ENCODE results near the gene COX6B1.
A peak's percentile ranks its signal among the peaks of the same experiment; 100 is the strongest.
"Not testable (repeated sequence)": the region's sequence is repeated elsewhere in the genome, so short reads cannot be mapped to it uniquely, and the experiment has no call there.

The COX6B1 gene

DNA sequence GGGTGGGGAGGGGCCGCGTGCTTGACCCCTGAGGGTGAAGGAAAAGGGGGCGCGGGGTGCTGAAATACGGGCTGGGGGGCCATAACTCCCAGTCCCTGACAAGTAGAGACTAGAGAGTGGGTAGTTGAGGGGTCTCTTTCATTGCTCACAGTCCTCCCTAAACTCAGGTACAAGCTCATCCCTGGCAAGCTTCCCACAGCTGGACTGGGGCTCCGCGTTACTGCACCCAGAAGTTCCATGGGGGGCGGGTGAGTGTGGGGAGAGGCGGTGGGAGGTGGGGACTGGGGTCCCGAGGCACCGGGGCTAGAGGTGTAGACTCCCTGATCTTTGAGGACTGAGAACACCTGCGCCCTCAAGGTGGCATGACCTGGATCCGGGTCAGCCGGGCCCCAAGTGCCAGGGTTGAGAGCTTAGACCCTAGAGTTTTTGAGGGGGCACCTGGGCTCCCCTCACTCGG lies 5.3 kb upstream of the COX6B1 start:
- no peaks in the 10 kb centered on the region for H3K27me3 Mint-ChIP-seq
- peaks cover 20% of the 10 kb centered on the region for H3K4me1 Mint-ChIP-seq
- DNase-seq (ENCODE audit: low spot score in 2 of 2) = no peak
- peak overlapping the region; percentile 38 for H3K27ac Mint-ChIP-seq
- peak overlapping the region; percentile 90 for H3K4me3 Mint-ChIP-seq
- peaks cover 3% of the 10 kb centered on the region for H3K36me3 Mint-ChIP-seq
- H3K9me3 Mint-ChIP-seq = no peaks in the 10 kb centered on the region
- no peak for ATAC-seq (ENCODE audit: low read depth)

DNA sequence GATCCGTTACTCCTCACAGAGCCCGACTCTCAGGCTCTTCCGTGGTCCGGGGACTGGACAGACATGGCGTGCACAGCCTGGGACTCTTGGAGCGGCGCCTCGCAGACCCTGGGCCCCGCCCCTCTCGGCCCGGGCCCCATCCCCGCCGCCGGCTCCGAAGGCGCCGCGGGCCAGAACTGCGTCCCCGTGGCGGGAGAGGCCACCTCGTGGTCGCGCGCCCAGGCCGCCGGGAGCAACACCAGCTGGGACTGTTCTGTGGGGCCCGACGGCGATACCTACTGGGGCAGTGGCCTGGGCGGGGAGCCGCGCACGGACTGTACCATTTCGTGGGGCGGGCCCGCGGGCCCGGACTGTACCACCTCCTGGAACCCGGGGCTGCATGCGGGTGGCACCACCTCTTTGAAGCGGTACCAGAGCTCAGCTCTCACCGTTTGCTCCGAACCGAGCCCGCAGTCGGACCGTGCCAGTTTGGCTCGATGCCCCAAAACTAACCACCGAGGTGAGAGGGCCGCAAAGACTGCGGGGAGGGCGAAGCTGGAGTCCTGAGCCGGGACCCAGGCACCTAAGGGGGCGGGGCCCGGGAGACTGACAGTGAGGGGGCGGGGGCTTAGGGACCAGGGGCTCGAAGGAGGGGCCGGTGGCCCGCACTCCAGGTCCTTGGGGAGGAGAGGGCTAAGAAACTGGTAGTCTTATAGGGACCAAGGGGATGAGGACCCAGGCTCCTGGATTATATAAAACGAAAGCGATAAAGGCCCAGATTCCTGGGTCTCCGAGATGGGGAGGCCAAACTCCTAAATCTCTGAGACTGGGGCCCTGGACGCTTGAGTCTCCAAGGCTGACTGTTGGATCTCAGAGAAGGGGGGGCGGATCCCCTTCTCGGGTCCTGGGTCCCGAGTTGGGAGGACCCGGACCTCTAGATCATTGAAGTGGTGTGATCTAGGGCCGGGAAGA lies 4.6 kb upstream of the COX6B1 start:
- Mint-ChIP-seq H3K4me1 (peaks cover 20% of the 10 kb centered on the region), H3K9me3 (no peaks in the 10 kb centered on the region), H3K4me3 (peak overlapping the region; percentile 90), H3K36me3 (no peaks in the 10 kb centered on the region), H3K27me3 (no peaks in the 10 kb centered on the region), H3K27ac (peak overlapping the region; percentile 14)
- peak; percentile 82 to 84 for DNase-seq (ENCODE audit: low spot score in 2 of 2)
- peak; percentile 47 for ATAC-seq (ENCODE audit: low read depth)

DNA sequence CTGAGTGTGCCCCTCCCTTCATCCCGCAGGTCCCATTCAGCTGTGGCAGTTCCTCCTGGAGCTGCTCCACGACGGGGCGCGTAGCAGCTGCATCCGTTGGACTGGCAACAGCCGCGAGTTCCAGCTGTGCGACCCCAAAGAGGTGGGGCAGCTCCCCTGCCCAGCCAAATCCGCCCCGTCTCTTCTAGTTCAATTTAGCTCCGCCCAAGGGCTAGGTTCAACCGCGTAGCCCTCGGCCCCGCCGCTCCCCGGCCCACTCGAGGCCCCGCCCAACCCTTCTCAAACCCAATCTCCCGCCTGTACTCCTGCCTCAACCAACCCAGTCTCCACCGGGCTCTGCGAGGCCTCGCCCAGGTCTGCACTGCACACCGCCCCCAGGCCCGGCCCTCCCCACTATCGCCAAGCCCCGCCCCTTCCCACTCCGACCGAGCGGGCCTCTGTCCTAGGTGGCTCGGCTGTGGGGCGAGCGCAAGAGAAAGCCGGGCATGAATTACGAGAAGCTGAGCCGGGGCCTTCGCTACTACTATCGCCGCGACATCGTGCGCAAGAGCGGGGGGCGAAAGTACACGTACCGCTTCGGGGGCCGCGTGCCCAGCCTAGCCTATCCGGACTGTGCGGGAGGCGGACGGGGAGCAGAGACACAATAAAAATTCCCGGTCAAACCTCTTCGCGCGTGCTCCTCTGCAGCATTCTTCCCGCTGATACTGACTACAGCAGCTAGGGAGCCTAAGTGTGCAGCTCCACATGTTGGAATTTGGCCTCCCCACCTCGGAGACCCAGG lies 3.7 kb upstream of the COX6B1 start:
- H3K4me3 Mint-ChIP-seq = peak overlapping the region; percentile 90
- H3K4me1 Mint-ChIP-seq = peaks cover 25% of the 10 kb centered on the region
- H3K27ac Mint-ChIP-seq = peak overlapping the region; percentile 12
- ATAC-seq (ENCODE audit: low read depth) (peak; percentile 76), DNase-seq (ENCODE audit: low spot score in 2 of 2) (peak; percentile 79 to 92)
- H3K27me3 Mint-ChIP-seq = no peaks in the 10 kb centered on the region
- H3K9me3 Mint-ChIP-seq = no peaks in the 10 kb centered on the region
- H3K36me3 Mint-ChIP-seq = no peaks in the 10 kb centered on the region

DNA sequence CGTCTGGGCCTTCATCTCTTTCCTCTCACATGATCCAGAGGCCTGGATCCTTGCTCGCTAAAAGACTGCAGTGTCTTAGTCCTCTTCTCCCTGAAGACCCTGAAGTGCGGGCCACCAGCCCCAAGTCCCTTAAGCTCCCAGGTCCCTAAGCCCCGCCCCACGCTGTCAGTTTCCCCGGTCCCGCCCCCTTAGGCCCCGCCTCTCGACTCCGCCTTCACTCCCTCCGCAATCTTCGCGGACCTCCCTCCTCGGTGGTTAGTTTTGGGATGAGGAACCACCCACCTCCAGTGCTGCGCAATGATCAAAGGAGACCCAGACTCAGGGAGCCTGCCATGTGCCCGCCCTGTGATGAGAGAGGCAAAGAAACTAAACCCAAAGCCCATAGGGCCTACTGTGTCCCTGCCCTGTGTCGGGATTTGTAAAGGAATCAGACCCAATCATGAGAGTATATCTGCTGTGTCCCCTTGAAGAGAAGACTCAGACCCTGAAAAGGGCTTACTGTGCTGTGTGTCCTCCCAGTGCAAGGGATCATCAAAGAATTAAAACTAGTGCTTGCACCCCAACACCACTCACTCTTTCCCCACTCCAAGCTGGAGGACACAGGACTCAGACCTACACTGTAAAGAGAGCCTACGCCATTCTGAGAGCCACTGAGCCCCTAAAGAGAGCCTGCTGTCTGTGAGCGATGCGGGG lies 3.0 kb upstream of the COX6B1 start:
- H3K4me1 Mint-ChIP-seq = peaks cover 22% of the 10 kb centered on the region
- no peak for ATAC-seq (ENCODE audit: low read depth)
- H3K27ac Mint-ChIP-seq = peak overlapping the region; percentile 12
- peak; percentile 44 to 58 for DNase-seq (ENCODE audit: low spot score in 2 of 2)
- H3K36me3 Mint-ChIP-seq = no peaks in the 10 kb centered on the region
- H3K27me3 Mint-ChIP-seq = no peaks in the 10 kb centered on the region
- H3K4me3 Mint-ChIP-seq = peak overlapping the region; percentile 90
- H3K9me3 Mint-ChIP-seq = no peaks in the 10 kb centered on the region

DNA sequence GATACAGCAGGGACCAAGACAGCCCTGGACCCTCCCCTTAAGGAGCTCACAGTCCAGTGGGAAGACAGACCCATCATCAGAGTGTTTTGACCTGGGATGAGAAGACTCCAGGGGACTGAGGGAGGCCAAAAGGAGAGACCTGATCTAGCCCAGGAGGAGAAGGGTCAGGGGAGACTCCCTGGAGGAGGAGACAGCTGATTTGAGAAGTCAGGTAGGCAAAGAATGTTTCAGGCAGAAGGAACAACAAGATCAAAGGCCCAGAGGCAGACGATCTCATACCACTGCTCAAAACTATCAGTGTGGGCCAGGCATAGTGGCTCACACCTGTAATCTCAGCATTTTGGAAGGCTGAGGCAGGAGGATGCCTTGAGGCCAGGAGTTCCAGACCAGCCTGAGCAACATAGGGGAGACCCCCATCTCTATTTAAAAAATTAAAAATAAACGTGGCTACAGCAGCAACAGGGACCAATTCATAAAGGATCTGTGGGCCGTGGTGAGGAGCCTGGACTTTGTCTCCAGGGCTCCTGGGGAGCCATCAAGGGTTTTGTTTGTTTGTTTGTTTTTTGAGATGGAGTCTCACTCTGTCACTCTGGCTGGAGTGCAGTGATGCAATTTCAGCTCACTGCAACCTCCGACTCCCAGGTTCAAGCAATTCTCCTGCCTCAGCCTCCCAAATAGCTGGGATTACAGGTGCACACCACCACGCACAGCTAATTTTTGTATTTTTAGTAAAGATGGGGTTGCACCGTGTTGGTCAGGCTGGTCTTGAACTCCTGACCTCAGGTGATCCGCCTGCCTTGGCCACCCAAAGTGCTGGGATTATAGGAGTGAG lies 2.2 kb upstream of the COX6B1 start:
- Mint-ChIP-seq H3K4me1 (peaks cover 22% of the 10 kb centered on the region), H3K27me3 (no peaks in the 10 kb centered on the region), H3K4me3 (peak overlapping the region; percentile 90), H3K27ac (peak overlapping the region; percentile 12), H3K36me3 (no peaks in the 10 kb centered on the region), H3K9me3 (no peaks in the 10 kb centered on the region)
- DNase-seq (ENCODE audit: low spot score in 2 of 2) = no peak
- ATAC-seq (ENCODE audit: low read depth) = no peak

DNA sequence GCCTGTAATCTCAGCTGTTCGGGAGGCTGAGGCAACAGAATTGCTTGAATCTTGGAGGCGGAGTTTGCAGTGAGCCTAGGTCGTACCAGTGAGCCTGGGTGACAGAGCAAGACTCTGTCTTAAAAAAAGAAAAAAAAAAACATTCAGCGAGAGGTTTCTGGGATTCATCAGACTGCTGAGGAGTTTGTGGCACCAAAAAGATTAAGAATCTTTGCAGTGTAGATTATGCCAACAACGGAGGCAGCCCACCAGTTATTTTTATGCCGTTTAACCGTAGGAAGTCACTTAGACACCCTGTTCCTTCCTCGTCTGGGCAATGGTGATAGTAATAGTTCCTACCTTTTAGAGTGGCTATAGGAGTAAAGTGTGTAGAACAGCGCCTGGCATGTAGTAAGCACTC lies 2.5 kb downstream of the COX6B1 start:
- peaks cover 10% of the 10 kb centered on the region for H3K4me1 Mint-ChIP-seq
- peaks cover 15% of the 10 kb centered on the region for H3K36me3 Mint-ChIP-seq
- ATAC-seq (ENCODE audit: low read depth) (no peak), DNase-seq (ENCODE audit: low spot score in 2 of 2) (no peak)
- H3K9me3 Mint-ChIP-seq = no peaks in the 10 kb centered on the region
- H3K27me3 Mint-ChIP-seq = no peaks in the 10 kb centered on the region
- H3K27ac Mint-ChIP-seq = no peak overlapping the region
- no peak overlapping the region for H3K4me3 Mint-ChIP-seq

DNA sequence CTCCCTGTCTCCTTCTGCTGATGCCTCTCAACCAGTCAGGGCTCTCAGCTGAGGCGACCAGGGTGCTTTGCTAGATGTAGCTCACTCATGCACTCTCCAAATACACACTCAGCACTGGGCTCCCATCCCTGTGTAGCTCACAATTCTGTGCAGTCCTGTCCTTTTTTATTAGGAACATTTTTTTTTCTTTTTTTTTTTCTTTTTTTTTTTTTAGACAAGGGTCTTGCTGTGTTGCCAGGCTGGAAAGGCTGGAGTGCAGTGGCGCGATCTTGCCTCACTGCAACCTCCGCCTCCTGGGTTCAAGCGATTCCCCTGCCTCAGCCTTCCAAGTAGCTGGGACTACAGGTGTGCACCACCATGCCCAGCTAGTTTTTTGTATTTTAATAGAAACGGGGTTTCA lies 6.7 kb downstream of the COX6B1 start:
- ATAC-seq (ENCODE audit: low read depth); H3K27ac Mint-ChIP-seq; DNase-seq (ENCODE audit: low spot score in 2 of 2); H3K27me3 Mint-ChIP-seq; H3K9me3 Mint-ChIP-seq; H3K4me1 Mint-ChIP-seq; H3K4me3 Mint-ChIP-seq: not testable (repeated sequence)
- peaks cover 31% of the 10 kb centered on the region for H3K36me3 Mint-ChIP-seq

DNA sequence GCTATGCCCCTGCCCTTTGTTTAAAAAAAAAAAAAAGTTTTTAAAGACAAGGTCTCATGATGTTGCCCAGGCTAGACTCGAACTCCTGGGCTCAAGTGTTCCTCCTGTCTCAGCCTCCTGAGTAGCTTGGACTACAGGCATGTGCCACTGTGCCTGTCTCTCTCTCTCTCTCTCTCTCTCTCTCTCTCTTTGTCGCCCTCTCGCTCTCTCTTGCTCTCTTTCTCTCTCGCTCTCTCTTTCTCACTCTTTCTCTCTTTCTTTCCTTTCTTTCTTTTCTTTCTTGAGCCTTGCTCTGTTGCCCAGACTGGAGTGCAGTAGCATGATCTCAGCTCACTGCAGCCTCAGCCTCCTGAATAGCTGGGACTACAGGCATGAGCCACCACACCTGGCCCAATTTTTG lies 7.5 kb downstream of the COX6B1 start:
- Mint-ChIP-seq H3K36me3 (peaks cover 32% of the 10 kb centered on the region), H3K9me3 (no peaks in the 10 kb centered on the region), H3K27me3 (no peaks in the 10 kb centered on the region), H3K4me3 (no peak overlapping the region), H3K27ac (no peak overlapping the region), H3K4me1 (peaks cover 9% of the 10 kb centered on the region)
- DNase-seq (ENCODE audit: low spot score in 2 of 2) = no peak
- no peak for ATAC-seq (ENCODE audit: low read depth)

DNA sequence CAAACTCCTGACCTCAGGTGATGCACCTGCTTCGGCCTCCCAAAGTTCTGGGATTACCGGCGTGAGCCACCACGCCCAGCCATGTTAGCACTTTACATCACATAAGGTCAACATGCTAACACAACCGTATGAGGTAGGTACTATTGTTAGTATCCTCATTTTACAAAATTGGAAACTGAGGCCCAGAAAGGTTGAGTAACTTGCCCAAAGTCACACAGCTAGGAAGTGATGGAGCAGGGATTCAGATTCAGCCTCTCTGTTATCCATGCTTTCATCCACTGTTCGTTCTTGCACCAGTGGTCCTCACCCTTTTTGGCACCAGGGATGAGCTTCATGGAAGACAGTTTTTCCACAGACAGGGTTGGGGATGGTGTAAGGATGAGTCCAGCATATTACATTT lies 8.6 kb downstream of the COX6B1 start:
- Mint-ChIP-seq H3K27ac (no peak overlapping the region), H3K27me3 (no peaks in the 10 kb centered on the region), H3K4me3 (no peak overlapping the region), H3K4me1 (peaks cover 8% of the 10 kb centered on the region), H3K36me3 (peaks cover 32% of the 10 kb centered on the region), H3K9me3 (no peaks in the 10 kb centered on the region)
- no peak for DNase-seq (ENCODE audit: low spot score in 2 of 2)
- ATAC-seq (ENCODE audit: low read depth) = no peak

DNA sequence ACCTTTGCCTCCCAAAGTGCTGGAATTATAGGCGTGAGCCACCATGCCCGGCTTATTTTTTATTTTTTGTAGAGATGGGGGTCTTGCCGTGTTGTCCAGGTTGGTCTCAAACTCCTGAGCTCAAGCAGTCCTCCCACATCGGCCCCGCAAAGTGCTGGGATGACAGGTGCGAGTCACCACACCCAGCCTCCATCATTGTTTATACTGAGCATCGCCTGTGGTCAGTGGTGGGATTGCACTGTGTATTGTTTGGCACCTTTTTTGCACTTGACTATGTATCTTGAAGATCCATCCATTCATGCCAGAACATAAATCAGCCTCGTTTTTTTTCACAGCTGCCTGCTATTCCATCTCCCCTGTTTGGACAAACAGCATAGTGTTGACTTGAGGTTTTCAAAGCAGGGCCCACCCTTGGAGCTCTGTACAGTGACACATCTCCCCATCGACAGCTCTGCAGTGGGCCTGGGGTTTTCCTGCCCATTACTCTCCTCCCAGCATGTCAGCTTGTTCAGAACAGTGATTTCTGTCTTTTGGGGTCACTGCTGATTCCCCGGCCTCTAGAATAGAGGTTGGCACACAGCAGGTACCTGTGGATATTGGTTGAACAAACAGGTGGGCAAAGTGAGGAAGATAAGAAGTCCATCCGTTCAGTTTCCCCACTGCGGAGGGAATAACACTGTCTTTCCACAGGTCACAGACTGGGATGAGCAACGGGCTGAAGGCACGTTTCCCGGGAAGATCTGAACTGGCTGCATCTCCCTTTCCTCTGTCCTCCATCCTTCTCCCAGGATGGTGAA lies 10.0 kb downstream of the COX6B1 start:
- H3K36me3 Mint-ChIP-seq = peaks cover 34% of the 10 kb centered on the region
- H3K27ac Mint-ChIP-seq = no peak overlapping the region
- DNase-seq (ENCODE audit: low spot score in 2 of 2) (no peak), ATAC-seq (ENCODE audit: low read depth) (no peak)
- H3K4me3 Mint-ChIP-seq = no peak overlapping the region
- no peaks in the 10 kb centered on the region for H3K27me3 Mint-ChIP-seq
- H3K9me3 Mint-ChIP-seq = no peaks in the 10 kb centered on the region
- peaks cover 7% of the 10 kb centered on the region for H3K4me1 Mint-ChIP-seq

DNA sequence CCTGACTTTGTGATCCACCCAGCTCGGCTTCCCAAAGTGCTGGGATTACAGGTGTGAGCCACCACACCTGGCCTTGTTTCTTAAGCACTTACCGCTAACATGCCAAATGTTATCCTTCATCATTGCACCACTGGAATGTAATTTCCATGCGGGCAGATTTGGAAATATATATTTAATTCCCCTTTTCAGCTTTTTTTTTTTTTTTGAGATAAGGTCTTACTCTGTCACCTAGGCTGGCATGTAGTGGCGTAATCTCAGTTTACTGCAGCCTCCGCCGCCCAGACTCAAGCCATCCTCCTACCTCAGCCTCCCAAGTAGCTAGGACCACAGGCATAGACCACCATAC lies 13.8 kb downstream of the COX6B1 start:
- peaks cover 26% of the 10 kb centered on the region for H3K36me3 Mint-ChIP-seq
- ATAC-seq (ENCODE audit: low read depth) (no peak), DNase-seq (ENCODE audit: low spot score in 2 of 2) (no peak)
- H3K27ac Mint-ChIP-seq = no peak overlapping the region
- peaks cover 2% of the 10 kb centered on the region for H3K4me1 Mint-ChIP-seq
- H3K4me3 Mint-ChIP-seq = no peak overlapping the region
- no peaks in the 10 kb centered on the region for H3K27me3 Mint-ChIP-seq
- no peaks in the 10 kb centered on the region for H3K9me3 Mint-ChIP-seq

DNA sequence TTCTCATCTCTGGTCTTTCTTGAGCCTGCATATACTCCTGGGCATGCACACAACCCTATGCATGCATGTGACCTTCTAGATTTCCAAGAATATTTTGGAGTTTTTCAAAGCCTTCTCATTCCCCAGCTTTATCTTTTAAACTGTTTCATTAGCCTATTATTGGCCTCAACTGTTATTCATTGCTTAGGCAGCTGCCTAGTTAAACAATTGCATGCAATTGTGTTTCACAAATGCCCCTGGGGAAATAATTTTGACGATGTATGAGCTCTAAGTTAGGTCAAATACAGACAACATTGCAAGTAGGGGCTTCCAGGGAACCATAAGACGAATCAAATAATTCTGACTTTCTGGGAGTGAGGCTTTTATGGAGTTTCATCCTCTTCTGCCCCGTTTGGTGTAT lies 15.9 kb downstream of the COX6B1 start:
- Mint-ChIP-seq H3K4me3 (no peak overlapping the region), H3K27me3 (no peaks in the 10 kb centered on the region), H3K36me3 (peaks cover 17% of the 10 kb centered on the region), H3K4me1 (peaks cover 2% of the 10 kb centered on the region), H3K27ac (no peak overlapping the region), H3K9me3 (no peaks in the 10 kb centered on the region)
- DNase-seq (ENCODE audit: low spot score in 2 of 2) (no peak), ATAC-seq (ENCODE audit: low read depth) (no peak)

DNA sequence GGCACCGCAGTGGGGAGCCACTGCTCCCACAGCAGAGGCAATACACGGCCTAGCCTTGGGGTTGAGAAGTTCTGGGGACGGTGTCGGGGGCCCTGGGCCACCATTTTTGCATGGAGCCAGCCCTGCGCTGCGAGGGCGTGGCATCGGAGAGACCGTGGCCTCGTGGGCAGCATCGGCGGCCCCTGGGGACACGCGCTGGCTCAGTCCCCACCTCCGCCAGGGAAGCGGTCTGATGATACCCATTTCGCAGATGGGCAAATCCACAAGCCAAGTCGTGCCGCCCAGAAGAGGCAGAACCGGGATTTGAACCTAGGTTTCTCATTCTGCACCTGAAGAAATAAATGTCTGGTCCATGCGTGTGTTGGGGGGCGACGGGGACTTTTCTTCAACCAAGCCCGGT lies 17.0 kb downstream of the COX6B1 start:
- no peak for ATAC-seq (ENCODE audit: low read depth)
- Mint-ChIP-seq H3K27me3 (peaks cover 4% of the 10 kb centered on the region), H3K4me1 (peaks cover 2% of the 10 kb centered on the region), H3K27ac (no peak overlapping the region), H3K4me3 (no peak overlapping the region), H3K9me3 (no peaks in the 10 kb centered on the region), H3K36me3 (peaks cover 14% of the 10 kb centered on the region)
- DNase-seq (ENCODE audit: low spot score in 2 of 2) = no peak

Data from memory B cell (primary cell).